HG03097 (cell line): Measurements from ENCODE around the gene INIP.
"Not testable (repeated sequence)": the region's sequence is repeated elsewhere in the genome, so short reads cannot be mapped to it uniquely, and the experiment has no call there.

Source experiments
- ATAC-seq: cut with Tn5 transposase; IDR thresholded peaks from one replicate; pipeline ENCODE4 v1.9.1; 2021; ENCODE audit not compliant: unreplicated experiment, low FRiP score

Gene INIP

GRCh38 chr9:112677040-112677439 is 40.9 kb downstream of the INIP start:
- no peak for ATAC-seq

- not testable (repeated sequence) for ATAC-seq
Measured at GRCh38 chr9:112673221-112673620, 44.7 kb downstream of the INIP start.

GRCh38 chr9:112670991-112671625 is 46.8 kb downstream of the INIP start:
- no peak for ATAC-seq

GRCh38 chr9:112669326-112669725 is 48.6 kb downstream of the INIP start:
- no peak for ATAC-seq

GRCh38 chr9:112665347-112665746 is 52.6 kb downstream of the INIP start:
- no peak for ATAC-seq

GRCh38 chr9:112664531-112664930 is 53.4 kb downstream of the INIP start:
- ATAC-seq, result no peak

GRCh38 chr9:112663681-112664080 is 54.2 kb downstream of the INIP start:
- no peak for ATAC-seq

GRCh38 chr9:112659906-112660305 is 58.0 kb downstream of the INIP start:
- no peak for ATAC-seq

- ATAC-seq, result no peak
Measured at GRCh38 chr9:112655668-112656067, 62.2 kb downstream of the INIP start.

GRCh38 chr9:112654282-112654681 is 63.6 kb downstream of the INIP start:
- no peak for ATAC-seq

GRCh38 chr9:112648624-112649023 is 69.3 kb downstream of the INIP start:
- ATAC-seq, result no peak

GRCh38 chr9:112647596-112647995 is 70.3 kb downstream of the INIP start:
- no peak for ATAC-seq

GRCh38 chr9:112642126-112642525 is 75.8 kb downstream of the INIP start:
- ATAC-seq, result no peak

GRCh38 chr9:112640311-112640710 is 77.6 kb downstream of the INIP start:
- ATAC-seq, result no peak
